ENCODE results near the gene PLXNC1.

- peak; percentile 62 for TF ChIP-seq CTCF (conservative IDR thresholded peaks at IDR 0.05; ENCODE audit: low read depth, low read length)
- TF ChIP-seq EZH2 (IDR thresholded peaks at IDR 0.05; ENCODE audit: borderline replicate concordance, low read depth, low read length, poor library complexity, severe bottlenecking): peak; percentile 38
These were observed 3.0 kb upstream of the PLXNC1 start for GRCh38 chr12:94145191-94145983.
